Transverse colon (tissue), 4 donors: ENCODE results near the gene RABGGTA.

ENCODE experiments used
- CTCF ChIP-seq, 5 experiments: fragments of 200-600 bp in 3 of 5; fragments of 450-650 bp in 2 of 5; sonication (generic) in 3 of 5; IDR thresholded peaks; 1 replicate in 2 of 5; 2 replicates in 3 of 5; pipeline ENCODE4 v1.5.1; 2016 to 2017; ENCODE audit warnings: antibody characterized with exemption in 5 of 5, inconsistent platforms in 3 of 5, mild to moderate bottlenecking in 2 of 5, moderate library complexity in 1 of 5
- POLR2A ChIP-seq: fragments of 450-650 bp; IDR thresholded peaks from one replicate; pipeline ENCODE4 v1.6.1; 2016; ENCODE audit warnings: antibody characterized with exemption, mild to moderate bottlenecking, moderate library complexity
- POLR2AphosphoS5 ChIP-seq, 3 donors: sonication (generic); formaldehyde crosslinking; IDR thresholded peaks; one replicate each; pipeline ENCODE4 v1.6.1; 2016; ENCODE audit warnings: antibody characterized with exemption in 3 of 3

DNA sequence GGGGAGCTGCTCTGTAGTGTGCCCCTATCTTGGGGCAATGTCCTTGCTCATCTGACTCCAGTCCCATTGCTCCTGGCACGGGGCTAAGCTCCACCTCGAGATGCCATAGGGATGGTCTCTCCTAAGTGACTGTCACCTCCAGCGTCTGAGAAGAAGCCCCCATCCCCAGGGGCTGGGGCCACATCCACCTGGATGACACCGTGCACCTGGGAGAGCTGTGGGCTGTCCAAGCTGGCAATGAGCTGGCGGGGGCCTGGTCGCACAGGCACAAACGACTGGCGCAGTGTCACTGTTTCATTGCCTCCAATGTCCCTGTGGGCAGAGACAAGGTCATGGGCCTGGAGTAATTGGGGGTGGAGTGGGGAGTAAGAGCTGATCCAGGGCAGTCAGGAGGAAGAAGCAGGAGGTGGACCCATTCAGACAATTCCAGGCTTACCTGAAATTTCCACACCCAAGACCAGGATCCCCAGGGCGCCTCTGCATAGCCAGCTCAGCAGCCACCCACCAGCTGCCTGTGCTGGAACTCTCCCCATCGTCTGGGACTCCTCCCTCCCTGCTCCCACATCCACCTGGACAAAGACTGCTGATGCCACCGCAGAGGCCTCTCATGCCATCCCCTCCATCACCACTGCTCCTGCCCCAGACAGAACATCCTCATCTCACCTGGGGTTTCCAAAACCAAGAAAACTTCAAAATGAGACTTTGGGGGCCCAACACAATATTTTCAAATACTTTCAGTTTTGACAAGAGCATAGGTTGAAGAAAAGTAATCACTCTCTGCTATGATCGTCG, 22.0 kb downstream of the RABGGTA start:
- TF ChIP-seq CTCF (IDR thresholded peaks at IDR 0.05) (no peak), POLR2AphosphoS5 (IDR thresholded peaks at IDR 0.05) (no peak), POLR2A (no peak)
